Left ventricle myocardium inferior (tissue), 1 donor: ENCODE results near the gene ZNF496. TPM values are rescaled to one million over a fixed set of nuclear protein-coding genes. Genes with fewer than 3 reads are reported as not detected.
"Not testable (repeated sequence)": the region's sequence is repeated elsewhere in the genome, so short reads cannot be mapped to it uniquely, and the experiment has no call there.

ENCODE experiments used
- DNase-seq: peaks from one replicate; pipeline ENCODE4 v3.0.0-alpha.2; 2020
- H3K27ac ChIP-seq: fragments of 200-600 bp; replicated peaks from 2 replicates; pipeline ENCODE4 v1.8.0; 2021
- H3K27me3 ChIP-seq: fragments of 200-600 bp; 2 replicates; pipeline ENCODE4 v1.8.0; 2021; ENCODE audit warnings: low read depth
- H3K36me3 ChIP-seq: fragments of 200-600 bp; 2 replicates; pipeline ENCODE4 v1.8.0; 2021
- H3K4me1 ChIP-seq: fragments of 200-600 bp; 2 replicates; pipeline ENCODE4 v1.8.0; 2021
- H3K4me3 ChIP-seq: fragments of 200-600 bp; 2 replicates; pipeline ENCODE4 v1.8.0; 2021; ENCODE audit warnings: mild to moderate bottlenecking, moderate library complexity
- H3K9me3 ChIP-seq: fragments of 200-600 bp; replicated peaks from 2 replicates; pipeline ENCODE4 v1.8.0; 2021
- CTCF ChIP-seq: fragments of 200-600 bp; IDR thresholded peaks from 2 replicates; pipeline ENCODE4 v1.8.0; 2021; ENCODE audit warnings: antibody characterized with exemption, mild to moderate bottlenecking, borderline replicate concordance
- intact Hi-C: fragments of 100-400 bp; cut with micrococcal nuclease; formaldehyde crosslinking; loops from one replicate; pipeline ENCODE4 v1.11.0; 2022
- total RNA-seq: library from RNA; stranded (reverse); fragmentation: NEBNext Ultra II Directional; extraction: Animal tissue kit (Norgen Biotek cat#: 25700); gene quantifications from one replicate; pipeline ENCODE4 v1.2.1, GENCODE V29; 2021
- donor health status: DM: no; HTN: yes; CAD: no; lungs with severe emphysema.

The ZNF496 gene
- total RNA-seq, 1 donor from 2014 or later = 12.8 TPM

DNA sequence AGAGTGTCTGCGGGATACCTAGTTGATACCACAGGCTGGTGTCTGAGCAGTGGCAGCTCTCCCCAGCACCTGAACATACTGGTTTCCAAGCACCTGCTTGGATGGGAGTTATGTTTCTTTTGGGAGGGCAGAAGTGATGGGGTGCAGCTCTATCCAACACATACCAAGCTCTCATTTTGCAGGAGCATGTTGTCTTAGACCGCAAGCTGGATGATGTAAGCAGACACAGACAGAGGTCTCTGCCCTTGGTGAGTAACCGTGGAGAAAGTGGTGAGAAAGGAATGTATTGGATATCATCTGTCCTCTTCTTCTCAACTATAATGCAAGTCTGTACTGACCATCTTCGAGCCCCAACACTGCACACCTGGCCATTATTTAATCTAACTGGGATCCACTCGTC is 37.4 kb downstream of the ZNF496 start:
- no peaks in the 10 kb centered on the region for H3K4me1 ChIP-seq
- peaks cover 8% of the 10 kb centered on the region for H3K36me3 ChIP-seq
- H3K27ac ChIP-seq = no peak overlapping the region
- no peaks in the 10 kb centered on the region for H3K9me3 ChIP-seq
- no peak for TF ChIP-seq CTCF
- no peak overlapping the region for H3K4me3 ChIP-seq
- no peak for DNase-seq
- peaks cover 30% of the 10 kb centered on the region for H3K27me3 ChIP-seq
- intact Hi-C loops = no loop called here

DNA sequence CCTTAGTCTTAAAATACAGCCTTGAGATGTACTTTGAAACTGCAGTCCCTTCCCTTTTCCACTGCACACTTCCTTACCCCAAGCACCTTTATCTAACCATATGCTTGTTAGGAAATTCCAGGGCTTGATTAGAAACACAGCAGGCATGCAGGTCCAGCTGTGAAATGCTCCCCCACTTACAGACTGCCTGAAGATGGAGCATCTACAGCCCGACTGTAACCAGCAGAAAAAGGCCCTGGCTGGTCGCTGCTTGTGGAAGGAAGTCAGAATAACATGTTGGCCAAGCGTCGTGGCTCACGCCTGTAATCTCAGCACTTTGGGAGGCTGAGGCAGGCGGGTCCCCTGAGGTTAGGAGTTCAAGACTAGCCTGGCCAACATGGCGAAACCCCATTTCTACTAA is 38.6 kb downstream of the ZNF496 start:
- TF ChIP-seq CTCF = no peak
- DNase-seq = no peak
- H3K27me3 ChIP-seq = peaks cover 30% of the 10 kb centered on the region
- H3K4me3 ChIP-seq = no peak overlapping the region
- no peaks in the 10 kb centered on the region for H3K36me3 ChIP-seq
- no peak overlapping the region for H3K27ac ChIP-seq
- H3K4me1 ChIP-seq = no peaks in the 10 kb centered on the region
- intact Hi-C loops = no loop called here
- H3K9me3 ChIP-seq = no peaks in the 10 kb centered on the region

- intact Hi-C loops = no loop called here
- no peak overlapping the region for H3K4me3 ChIP-seq
- H3K27ac ChIP-seq = no peak overlapping the region
Observed at GRCh38 chr1:247291833-247292561, 39.7 kb downstream of the ZNF496 start.

GRCh38 chr1:247291161-247291560 is 40.5 kb downstream of the ZNF496 start:
- TF ChIP-seq CTCF = no peak
- H3K4me3 ChIP-seq = no peak overlapping the region
- H3K27me3 ChIP-seq = peaks cover 30% of the 10 kb centered on the region
- H3K9me3 ChIP-seq = peaks cover 13% of the 10 kb centered on the region
- no peak overlapping the region for H3K27ac ChIP-seq
- DNase-seq = no peak
- no peaks in the 10 kb centered on the region for H3K36me3 ChIP-seq
- intact Hi-C loops = no loop called here
- no peaks in the 10 kb centered on the region for H3K4me1 ChIP-seq

More at GRCh38 chr1:247291833-247292561, 39.7 kb downstream of the ZNF496 start:
- Histone ChIP-seq H3K9me3 (peaks cover 5% of the 10 kb centered on the region), H3K36me3 (no peaks in the 10 kb centered on the region), H3K4me1 (no peaks in the 10 kb centered on the region), H3K27me3 (peaks cover 30% of the 10 kb centered on the region)
- TF ChIP-seq CTCF = no peak
- DNase-seq = no peak

DNA sequence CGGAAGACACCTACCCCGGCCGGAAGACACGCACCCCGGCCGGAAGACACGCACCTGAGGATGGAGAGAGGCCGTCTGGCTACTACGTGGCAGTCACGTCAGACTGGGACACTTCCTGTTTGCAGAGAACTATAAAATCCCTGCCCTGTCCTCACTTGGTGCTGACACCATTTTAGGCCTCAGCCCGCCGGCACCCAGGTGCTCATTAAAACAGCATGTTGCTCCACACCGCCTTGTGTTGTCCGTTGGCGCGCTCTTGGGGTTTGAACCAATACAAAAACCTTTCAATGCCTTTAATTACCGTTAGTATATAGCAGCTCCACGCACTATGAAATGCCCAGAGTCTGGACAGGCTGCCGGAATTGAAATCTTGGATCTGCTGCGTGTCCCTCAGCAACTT is 41.1 kb downstream of the ZNF496 start:
- no peak overlapping the region for H3K27ac ChIP-seq
- H3K27me3 ChIP-seq = peaks cover 30% of the 10 kb centered on the region
- intact Hi-C loops = no loop called here
- no peak for DNase-seq
- no peak for TF ChIP-seq CTCF
- H3K36me3 ChIP-seq = no peaks in the 10 kb centered on the region
- H3K4me3 ChIP-seq = no peak overlapping the region
- no peaks in the 10 kb centered on the region for H3K4me1 ChIP-seq
- H3K9me3 ChIP-seq = peaks cover 19% of the 10 kb centered on the region

DNA sequence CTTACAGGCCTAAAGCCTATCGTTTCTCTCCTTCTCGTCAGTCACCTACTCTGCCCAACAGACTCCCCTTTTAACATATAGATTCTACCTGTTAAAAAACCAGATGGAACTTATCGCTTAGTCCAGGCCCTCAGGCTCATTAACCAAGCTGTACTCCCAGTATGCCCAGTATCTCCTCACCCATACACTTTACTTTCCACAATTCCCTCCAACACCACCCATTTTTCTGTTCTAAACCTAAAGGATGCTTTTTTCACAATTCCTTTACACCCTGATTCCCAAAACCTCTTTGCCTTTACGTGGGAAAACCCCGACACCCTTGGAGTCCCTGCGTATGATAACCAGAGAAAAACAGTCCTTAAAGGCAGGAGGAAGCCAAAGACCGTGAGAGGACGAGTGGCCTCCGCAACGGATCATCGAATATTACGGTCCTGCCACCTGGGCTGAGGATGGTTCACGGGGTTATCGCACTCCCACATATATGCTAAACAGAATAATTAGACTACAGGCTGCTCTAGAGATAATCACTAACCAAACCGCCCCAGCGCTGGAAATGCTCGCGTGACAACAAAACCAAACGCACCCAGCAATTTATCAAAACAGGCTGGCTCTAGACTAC is 42.3 kb downstream of the ZNF496 start:
- H3K36me3 ChIP-seq, H3K4me3 ChIP-seq, H3K27ac ChIP-seq, DNase-seq, intact Hi-C loops, H3K4me1 ChIP-seq: not testable (repeated sequence)
- peaks cover 19% of the 10 kb centered on the region for H3K9me3 ChIP-seq
- peaks cover 30% of the 10 kb centered on the region for H3K27me3 ChIP-seq
